CD4-positive, alpha-beta T cell treated with Interleukin-4 for 4 hours (primary cell): ENCODE data around the gene RXRG.
A peak's percentile ranks its signal among the peaks of the same experiment; 100 is the strongest.

Experiments
- DNase-seq: peaks from one replicate; pipeline ENCODE4 v3.0.0-alpha.2; 2020

The RXRG gene

DNA sequence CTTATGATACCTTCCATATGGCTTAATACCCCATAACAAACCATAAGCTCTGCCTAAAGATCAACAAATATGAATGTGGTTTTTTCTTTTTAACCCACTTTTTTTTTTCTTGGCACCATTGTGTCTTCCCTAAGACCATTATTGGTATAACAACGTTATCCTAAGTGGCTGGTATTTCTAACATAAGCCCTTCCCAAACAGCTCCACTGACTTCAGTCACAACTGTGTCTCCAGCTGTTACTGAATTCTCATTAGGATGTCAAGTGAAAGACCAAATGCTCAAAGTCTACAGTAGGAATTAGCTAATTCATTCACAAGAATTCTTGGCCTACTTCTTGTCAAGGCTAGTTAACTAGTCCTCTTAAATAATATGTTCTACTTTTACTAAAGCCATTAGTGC lies 4.2 kb upstream of the RXRG start:
- DNase-seq, result no peak

DNA sequence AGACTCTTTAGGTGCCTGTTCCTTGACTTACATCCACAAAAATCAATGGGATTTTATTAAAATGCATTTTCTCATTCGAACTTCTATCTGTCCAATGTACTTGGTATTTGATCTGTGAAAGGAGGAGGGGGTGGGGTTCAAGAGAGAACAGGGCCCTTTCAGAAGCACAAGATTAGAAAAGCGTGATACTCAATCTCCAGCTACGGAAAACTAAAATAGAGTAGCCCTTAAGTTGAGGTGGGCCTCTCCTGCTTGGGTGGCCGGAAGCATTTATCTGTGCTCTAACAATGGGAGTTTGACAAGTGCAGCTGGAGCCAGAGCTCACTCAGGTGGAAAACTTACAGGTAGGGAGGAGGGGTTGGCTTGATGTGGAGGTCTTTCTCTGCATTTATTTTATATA lies 462 bp upstream of the RXRG start:
- no peak for DNase-seq

DNA sequence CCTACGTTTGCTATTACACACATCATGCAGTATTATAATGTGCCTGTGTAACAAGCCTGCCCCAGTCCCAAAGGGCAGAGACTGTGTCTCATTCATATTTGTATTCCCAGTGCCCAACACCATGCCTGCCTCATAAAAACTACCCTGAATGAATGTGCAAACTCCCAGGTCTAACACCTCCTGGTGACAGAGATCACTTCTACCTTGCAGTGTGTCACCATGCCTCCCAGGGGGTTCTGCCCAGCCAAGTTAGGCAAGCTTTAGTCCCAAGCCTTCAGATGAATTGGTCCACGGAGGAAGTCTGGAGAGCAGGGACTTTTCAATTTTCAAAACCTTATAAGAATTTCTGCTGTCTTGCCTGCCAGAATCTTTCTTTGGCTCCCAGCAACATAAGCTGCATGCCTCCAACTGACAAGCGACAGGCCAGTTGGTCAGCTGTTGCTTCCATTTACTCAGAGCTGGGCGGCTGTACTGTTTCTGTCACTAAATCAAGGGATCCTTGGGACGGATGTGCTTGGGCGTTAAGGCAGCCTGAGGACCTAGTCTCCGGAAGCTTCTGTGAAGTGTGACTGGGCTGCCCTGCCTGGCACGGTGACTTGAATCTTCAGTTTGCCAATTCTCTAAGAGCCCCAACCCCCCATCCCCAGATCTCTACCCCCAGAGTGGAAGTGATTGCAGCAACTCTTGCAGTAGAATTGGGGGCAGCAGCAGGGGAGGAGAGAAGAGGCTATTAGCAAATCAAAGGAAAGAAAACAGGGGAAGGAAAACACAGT lies 1.2 kb downstream of the RXRG start:
- DNase-seq, result peak; percentile 10

DNA sequence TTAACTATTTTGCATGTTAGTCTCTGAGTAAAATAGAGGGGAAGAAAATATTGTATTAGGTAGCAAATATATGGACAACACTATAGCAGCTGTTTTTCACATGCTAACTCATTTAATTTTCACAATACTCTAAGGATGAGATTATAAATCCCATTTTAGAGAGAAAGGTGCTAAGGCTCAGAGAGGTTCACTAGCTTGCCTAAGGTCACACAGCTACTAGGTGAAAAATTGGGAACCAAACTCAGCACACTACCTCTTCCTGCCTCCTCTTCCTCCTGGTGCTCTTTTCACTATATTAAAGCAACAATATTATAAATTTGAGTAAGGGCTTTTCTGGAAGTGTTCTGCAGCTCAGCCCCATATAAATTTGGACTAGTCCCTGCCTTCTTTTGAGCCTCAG lies 2.3 kb downstream of the RXRG start:
- DNase-seq, result no peak

DNA sequence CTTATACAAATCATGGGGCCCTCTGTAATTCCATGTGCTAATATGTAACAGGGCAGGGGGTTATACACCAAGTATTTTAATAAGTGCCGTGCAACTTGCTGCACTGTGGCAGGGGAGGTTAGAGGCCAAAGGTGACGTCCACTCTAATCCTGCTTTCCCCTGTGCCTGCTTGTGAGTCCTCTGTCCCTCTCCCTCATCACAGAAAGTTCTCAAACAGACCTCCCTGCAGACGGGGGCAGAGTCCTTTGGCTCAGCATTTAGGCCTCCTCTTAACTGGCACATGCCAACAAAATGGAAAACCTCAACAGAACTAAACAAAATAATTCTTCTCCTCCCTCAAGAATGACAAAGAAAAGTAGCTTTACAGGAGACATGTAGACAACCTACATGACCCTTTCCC lies 2.9 kb downstream of the RXRG start:
- DNase-seq, result no peak

DNA sequence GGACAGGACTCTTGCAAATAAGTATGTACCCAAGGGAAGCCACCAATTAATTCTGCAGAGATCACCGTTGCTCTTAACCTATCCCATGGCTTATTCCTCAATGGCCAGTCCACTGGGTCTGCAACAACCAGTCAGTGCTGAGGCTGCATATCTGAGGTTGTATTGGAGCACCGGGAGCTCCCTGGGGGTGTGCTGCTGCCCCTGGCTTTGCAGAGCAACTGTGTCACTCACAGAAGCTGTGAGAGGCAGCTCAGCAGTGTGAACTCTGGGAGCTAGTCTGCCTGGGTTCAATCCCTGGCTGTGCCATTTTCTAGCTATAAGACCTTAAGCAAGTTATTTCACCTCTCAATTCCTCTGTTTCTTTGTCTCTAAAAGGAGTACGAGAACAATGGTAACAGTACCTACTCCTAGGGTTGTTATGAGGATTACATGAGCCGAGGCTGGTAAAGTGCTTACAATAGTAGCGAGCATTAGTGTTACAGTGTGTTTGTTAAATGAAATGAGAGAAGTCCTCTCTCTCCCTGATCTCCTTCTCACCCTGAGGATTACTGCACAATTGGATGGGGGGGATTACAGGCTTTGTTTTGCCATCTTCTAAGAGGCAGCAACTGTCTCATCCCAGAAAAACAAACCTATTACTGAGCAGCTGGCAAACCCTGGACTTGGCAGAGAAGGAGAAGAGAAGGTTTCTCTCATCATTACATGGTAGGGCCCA lies 3.6 kb downstream of the RXRG start:
- no peak for DNase-seq

DNA sequence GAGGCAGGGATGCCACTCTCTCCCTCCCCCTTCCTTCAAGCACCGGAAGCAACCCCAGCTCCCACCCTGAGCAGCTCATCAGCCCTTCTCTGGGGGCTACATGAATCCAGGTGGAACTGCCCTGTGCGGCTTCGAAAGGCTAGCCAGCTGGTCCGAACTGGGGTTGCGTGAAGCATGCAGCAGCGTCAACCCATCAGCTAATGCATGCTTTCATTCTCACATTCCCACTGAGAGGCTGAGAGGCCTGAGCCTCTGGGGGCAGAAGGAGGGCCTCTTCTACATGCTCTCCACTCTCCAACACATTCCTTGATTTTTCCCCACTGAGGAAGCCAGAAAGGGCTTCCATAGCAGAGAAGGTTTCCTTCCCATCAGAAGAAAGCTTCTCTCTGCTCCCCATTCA lies 5.6 kb downstream of the RXRG start:
- no peak for DNase-seq

DNA sequence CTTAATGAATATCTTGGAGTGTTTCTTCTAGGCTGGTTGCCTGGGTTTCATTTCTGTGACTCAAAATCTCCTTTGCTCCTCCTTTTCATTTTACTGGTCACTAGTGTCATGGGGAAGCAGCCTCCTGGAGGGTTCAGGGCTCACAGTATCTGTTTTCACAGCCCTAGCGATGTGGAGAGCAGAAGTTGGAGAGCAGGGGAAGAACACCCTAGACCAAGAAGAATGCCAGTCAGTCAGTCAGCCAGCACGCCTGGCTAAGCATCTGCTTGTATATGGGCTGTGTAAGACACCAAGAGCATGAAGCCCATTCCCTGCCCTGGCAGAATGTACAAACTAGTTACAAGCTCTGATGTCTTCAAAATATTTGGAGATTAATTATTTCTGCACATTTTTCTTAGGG lies 7.9 kb downstream of the RXRG start:
- no peak for DNase-seq

DNA sequence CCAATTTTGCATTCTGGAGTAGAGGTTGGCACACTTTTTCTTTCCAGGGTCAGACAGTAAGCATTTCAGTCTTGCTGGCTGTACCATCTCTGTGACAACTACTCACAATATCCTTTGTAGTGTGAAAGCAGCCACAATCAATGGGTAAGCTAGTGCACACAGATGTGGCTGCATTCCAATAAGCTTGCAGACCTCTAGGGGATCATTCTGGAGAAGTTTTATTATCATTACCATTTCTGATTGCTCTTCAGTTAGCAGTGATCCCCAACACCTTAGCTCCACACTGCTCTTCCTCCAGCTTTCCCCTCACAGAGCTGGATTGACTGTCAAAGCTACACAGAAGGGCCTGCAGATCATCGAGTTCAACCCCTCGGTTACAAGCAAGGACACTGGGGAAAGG lies 9.1 kb downstream of the RXRG start:
- no peak for DNase-seq

DNA sequence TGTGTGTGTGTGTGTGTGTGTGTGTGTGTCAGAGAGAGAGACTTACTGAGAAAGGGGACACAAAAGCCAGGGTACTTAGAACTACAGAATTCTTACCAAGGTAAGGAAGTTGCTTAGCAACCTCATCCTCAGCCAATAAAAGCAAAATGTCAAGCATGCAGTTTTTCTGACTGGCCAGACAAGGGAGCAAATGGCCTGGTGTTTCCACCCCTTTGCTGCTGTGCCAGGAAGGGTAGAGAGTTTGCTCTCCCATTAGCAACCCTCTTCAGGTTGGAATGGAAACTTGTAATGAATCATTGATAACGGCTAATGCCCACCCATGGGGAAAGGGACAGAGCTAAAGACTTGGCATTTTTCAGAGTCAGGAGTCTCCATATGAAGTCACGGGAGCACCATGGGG lies 10.6 kb downstream of the RXRG start:
- no peak for DNase-seq

DNA sequence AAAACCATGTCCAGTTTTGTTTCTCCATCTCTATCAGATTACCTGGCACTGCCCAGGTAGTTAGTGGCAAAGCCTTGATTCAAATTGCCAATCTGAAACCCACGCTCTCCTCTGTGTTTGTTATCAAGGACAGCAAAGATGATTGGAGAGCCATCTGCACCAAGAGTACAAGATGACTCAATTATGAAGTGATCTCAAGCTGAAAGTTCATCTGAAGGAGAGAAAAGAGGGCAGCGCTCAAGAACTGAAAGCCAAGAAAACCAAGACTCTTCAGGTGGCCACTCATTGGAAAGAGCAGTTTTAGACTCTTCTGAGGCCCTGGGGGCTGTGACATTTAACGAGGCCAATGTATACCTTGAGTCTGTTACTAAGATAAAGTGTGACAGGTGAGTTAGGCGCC lies 13.8 kb downstream of the RXRG start:
- DNase-seq, result no peak

DNA sequence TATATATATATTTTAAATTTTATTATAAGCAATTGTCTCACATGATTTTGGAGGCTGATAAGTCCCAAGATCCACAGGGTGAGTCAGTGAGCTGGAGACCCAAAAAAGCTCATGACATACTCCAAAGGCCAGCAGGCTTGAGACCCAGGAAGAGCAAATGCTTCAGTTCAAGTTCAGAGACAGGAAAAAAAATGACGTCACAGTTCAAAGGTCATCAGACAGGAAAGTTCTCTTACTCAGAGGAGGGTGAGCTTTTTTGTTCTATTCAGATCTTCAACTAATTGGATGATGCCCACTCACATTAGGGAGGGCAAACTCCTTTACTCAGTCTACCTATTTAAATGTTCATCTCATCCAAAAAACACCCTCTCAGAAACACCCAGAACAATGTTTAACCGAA lies 18.2 kb downstream of the RXRG start:
- DNase-seq, result no peak

DNA sequence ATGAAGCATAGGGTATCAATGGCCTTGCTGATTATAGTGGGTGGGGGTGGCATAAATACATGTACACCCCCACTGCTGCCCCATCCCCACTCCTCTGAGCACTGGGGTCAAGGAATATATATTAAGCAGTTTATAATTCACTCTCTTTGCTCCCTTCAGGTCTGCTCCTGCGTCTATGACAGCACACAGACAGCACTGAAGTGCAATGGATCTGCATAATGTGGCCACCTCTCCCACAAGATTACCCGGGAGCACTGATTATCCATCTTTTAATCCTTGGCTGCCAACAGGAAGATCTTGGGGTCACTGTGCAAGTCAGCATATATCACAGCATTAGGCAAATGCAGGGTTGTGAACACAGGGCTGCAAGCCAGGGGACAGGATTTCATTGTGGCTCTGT lies 19.3 kb downstream of the RXRG start:
- DNase-seq, result no peak

DNA sequence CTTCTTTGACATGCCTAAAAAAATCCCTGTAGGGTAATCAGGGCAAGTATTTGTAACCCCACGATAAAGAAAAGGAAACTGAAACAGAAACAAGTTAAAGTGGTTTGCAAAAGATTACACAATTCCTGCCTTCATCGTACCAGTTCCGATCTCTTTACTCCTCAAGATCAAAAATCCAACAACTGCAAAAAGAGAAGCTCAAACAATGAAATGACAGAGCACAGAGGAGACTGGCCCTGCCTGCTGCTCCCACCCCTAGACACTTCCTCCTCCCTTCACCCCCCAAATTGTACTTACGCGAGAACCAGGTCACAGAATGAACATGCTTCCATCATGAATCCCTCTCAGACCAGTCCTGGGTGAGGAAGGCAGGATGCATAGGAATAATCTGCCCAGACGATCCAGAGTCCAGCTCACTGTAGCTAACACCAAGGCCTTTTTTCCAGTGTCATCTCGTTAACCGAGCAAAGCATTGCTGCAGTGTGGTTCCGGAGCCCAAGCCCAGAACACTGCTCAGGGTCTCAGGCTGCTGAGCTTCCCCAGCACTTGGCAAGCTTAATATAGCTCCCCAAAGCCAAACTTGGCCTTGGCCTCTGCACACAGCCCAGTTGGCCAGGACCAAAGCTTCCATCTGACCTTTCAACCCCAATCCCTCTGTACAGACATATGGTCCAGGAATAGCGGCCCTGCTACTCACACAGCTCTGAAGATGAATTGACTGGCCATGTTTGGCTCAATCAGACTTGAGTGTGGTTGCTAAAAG lies 20.3 kb downstream of the RXRG start:
- peak; percentile 40 for DNase-seq

DNA sequence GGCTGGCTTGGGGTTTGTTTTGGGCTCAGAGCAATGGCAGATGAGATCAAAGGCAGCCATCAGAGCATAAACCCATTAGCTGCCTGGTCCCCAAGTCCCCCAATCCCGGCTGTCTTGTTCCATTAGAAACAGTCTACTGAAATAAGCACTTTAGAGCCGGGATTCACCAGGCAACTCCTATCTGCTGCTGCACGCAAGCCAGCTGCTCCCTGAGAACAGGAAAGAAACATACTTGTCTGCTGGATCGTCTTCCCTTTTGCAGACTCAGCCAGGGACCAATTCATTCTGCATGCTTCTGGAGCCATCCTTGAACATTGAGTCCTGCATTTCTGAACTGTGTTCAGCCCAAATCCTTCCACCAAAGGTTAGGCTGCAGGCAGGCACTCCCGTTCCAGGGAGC lies 21.8 kb downstream of the RXRG start:
- DNase-seq, result no peak

DNA sequence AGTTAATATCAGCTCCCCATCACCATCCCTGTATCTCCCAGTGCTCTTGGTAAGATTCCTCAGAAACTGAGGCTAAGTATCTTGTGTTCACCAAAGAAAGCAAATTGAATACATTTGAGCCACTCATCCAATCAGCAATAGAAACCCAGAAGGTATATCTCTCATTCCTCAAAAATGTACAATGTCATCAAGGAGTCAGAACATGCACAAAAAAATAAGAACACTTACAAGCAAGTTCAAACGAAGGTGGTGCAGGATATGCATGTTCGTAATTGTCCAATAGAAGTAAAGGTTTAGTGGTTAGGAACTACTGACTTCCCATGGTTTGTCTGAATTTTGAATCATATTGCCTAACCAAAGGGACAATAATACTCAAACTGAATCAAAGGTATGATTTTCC lies 24.3 kb downstream of the RXRG start:
- no peak for DNase-seq

DNA sequence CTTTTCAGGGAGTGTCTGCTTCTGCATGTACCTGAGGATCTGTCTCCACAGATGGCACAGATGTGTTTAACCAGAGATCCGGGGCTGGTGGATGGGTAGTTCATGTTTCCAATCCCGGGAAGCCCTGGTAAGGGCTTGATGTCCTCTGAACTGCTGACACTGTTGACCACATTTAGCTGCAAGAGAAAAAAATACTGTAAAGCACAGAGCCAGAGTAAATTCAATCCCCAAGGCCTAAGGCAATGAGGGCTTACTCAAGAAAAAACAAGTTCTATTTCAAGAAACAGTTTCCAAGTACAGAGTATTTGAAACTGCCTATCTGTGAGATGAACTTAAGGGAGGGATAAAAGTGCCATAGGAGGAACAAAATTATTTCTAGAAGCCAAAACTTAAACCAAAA lies 25.1 kb downstream of the RXRG start:
- DNase-seq, result no peak

DNA sequence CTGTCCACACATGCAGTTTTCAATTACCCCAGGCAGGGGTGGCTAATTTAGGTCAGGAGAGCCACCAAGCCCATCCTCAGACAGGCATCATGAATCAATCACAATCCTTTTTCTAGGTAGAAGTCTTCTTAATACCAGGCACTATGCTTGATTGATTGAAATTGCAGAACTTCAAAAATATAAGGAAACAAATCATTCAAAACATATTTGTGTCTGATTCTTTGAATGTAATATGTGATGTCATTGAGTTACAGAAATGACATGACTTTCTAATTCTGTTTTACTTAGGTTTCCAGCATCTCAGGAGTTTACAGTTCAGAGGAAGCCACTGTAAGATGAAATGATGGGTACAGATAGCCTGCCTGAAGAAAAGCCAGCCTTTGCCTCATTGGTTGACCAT lies 26.7 kb downstream of the RXRG start:
- no peak for DNase-seq

DNA sequence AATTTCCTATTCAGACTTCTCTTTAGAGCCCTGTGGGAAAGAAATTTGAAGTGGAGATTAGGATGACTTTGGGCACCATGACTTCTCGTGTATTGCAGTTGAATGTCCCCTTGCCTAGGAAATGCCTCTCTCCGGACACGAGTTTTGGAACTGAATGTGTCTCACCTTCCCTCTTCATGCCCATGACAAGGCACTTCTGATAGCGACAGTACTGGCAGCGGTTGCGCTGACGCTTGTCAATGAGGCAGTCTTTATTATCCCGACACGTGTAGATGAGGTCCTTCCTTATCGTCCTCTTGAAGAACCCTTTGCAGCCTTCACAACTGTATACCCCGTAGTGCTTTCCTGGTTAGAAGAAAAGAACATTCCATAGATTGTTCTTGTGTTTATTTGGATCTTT lies 28.1 kb downstream of the RXRG start:
- no peak for DNase-seq

DNA sequence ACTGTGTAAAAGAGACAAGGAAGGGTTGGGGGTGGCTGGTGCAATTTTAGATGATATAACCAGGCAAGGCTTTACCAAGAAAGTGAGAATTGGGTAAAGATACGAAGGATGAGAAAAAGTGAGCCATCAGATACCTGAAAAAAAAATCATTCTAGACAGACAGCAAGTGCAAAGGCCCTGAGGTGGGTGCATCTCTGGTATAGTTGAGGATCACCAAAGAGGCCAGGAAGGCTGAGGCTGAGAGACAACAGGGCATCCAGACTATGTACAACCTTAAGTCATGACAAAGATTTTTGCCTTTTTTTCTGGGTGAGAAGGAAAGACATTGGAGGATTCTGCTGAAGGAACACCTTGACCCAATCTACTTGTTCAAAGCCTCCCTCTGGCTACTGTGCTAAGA lies 29.9 kb downstream of the RXRG start:
- no peak for DNase-seq

DNA sequence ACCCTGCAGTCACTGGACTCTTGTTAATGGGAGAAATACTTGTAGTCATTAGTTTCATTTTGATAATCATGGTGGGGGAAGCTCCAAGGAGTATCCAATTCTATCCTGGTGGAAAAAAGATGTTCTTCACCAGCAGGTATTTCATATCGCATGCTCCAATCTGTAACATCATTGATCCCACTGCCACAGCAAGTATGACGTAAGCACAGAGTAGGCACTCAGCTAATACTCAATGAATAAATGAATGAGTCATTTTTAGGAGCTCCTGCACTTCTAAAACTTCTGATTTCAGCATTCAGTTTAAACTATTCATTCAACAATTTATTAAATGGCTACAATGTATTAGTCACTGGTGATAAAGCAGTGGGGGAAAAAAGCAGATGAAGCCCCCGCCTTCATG lies 30.3 kb downstream of the RXRG start:
- no peak for DNase-seq

DNA sequence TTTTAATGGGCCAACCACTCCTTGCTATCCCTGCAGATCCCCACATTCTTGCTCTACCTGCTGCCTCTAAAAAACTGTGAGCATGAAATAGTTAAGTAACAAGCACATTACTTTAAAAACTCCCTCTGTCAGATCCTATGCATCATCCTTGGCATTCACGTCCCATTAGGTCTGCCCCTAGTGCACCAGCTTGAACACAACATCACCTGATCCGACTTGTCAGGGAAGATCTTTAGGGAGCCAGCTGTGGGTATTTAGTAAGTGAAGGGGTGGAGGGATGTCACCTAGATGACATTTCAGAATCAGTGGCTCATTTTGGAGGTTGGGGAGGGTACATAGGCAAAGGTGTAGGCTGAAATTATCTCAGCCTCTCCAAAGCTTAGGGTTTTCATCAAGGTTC lies 33.5 kb downstream of the RXRG start:
- DNase-seq, result no peak

DNA sequence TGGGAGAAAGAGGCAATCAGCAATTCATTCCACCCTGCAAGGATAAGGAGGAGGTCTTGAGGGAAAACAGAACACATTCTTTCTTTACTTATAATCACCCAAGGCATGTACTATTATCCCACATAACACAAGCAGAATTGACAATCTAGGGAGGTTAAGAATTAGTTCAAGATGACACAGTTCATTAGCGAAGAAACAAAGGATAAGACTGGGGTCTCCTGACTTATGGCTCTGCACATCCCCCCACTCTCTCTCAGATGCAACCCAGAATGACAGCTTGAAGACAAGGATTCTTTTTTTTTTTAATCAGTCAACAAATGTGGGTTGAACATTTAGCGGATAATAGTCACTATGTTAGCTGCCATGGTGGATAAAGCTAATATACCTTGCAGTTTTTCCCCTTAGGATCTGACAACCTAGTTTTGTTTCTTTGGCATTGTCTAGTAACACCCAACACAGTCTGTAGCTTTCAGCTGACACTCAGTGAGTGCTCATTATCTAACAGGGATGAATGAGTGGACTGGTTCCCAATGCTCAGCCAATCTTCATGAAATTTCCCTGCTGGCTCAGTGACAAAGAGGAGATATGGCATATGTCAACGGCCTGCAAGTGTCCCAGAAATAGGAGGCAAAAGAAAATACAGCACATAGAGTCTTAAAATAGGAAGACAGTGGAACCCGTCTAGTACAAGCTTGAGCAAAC lies 35.1 kb downstream of the RXRG start:
- DNase-seq, result no peak

DNA sequence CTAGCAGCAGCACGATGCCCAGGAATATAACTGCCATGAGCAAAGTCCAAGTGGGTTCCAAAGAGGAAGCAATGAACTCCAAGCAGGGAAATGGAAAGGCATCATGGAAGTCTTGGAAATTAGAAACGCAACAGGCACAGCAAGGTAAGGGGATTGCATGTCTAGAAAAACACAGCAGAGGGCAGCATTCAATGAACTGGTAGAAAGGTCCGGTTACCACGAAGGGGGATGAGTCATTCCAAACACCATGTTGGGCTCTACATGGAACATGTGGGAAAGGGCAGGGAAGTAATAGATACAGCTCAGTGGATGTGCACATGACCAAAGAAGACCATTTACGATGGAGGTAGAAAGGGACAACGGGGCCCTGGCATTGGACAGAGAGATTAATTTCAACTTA lies 36.4 kb downstream of the RXRG start:
- no peak for DNase-seq
